ENCODE data around the gene SMOC1.

The SMOC1 gene

GRCh38 chr14:70034257-70034656 is 155.0 kb downstream of the SMOC1 start:
- DNase-seq (ENCODE audit: low spot score), result no peak

DNA sequence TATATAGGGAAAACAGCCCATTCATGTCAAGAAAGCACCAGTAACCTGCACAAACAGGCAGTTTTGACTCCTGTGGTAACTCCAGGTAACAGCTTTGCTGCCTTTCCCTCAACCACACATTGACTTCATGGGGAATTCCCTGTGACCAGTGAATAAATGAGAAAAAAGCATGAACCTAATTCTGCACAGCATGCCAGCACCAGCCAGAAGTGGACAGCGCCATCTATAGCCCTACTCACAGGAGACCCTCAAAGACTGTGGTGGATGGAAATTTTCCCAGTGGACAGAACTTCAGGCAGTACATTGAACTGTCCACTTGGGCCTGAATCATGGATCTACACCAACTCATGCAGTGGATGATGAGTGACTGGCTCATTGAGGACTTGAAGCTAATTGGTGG is 157.4 kb downstream of the SMOC1 start:
- DNase-seq (ENCODE audit: low spot score), result no peak

DNA sequence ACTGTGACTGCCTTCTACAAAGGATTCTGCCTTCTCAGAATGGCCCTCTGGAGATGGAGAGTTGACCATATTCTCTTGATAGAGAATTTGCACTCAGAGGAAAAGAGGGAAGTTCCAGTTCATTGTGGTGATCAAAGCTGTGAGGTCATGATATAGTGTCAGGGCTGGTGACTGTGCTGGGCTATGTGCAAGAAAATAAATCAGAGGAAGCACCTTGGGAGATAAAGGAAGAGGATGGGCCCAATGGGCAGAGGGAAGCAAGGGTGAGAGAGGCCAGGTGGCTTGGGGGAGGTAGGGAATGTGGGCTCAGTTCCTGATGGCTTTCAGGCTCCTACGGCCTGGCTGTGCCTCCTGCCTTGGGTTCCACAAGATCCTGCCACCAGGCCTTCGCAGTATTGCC is 163.8 kb downstream of the SMOC1 start:
- no peak for DNase-seq (ENCODE audit: low spot score)

DNA sequence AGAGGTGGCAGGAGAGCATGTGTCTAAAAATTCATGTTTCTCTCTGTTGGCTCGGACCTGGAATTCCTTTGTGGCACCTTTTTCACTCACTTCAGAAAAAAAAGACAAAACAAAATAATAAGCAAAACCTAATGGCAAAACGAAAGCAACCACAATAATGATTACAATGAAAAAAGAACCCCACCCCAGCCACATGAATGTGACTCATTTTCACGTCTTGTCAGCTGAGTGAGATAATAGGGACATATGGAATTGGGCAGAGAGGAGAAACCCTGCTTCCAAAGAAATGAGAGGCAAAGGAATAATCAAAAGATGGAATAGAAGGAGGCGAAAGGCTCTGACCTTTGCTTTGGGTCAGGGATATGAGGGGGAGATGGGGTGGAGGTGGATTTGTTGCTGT is 166.1 kb downstream of the SMOC1 start:
- no peak for DNase-seq (ENCODE audit: low spot score)

DNA sequence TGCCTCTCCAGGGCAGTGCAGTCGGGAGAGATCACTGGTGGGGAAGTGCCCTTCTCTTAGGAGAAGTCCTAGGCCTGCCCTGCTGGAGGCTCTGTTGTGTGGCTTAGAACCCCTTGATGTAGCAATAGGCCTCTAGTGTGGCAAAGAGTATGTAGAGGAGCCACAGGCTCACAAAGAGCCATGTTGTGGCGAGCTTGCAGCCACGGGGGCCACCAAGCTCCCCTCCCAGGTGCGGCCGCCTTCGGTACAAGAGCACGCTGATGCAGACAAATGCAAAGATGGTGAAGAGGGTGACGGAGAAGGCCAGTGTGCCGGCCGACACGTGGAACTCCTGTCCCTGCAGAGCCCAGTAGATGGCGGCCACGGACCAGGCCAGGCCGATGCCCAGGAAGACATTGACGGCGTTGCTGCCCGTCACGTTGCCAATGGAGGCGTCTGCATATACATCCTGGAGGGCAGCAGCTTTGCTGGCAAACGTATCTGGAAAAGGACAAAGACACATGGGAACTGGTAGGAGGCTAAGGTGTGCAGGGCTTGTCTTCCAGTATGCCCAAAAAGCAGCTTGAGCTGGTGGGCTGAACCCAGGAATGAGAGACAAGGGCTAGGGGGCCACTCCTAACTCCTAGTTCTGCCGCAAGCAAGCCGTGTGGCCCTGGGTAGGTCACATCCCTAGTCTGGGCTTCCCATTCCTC is 166.8 kb downstream of the SMOC1 start:
- peak; percentile 81 for DNase-seq (ENCODE audit: low spot score)

GRCh38 chr14:70047598-70048312 is 168.5 kb downstream of the SMOC1 start:
- DNase-seq (ENCODE audit: low spot score), result no peak

GRCh38 chr14:70048313-70048654 is 169.1 kb downstream of the SMOC1 start:
- no peak for DNase-seq (ENCODE audit: low spot score)

DNA sequence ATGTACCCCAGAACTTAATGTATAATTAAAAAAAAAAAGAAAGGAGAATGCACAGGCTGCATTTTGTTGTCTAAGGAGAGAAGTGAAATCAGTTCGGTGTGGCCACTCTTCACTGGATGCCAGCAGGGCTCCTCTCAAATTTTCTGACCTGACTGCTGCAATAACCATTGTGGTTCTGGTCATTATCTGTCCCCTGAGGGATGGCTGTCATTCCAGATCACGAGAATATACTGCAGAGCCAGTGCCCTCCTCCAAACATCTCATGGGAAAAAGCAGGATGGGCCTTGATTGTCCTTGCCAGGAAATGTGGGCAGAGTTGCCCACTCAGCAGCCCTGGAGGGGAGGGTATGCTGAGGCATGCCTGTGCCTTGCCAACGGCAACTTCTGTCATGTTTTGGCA is 170.4 kb downstream of the SMOC1 start:
- DNase-seq (ENCODE audit: low spot score), result peak; percentile 43

DNA sequence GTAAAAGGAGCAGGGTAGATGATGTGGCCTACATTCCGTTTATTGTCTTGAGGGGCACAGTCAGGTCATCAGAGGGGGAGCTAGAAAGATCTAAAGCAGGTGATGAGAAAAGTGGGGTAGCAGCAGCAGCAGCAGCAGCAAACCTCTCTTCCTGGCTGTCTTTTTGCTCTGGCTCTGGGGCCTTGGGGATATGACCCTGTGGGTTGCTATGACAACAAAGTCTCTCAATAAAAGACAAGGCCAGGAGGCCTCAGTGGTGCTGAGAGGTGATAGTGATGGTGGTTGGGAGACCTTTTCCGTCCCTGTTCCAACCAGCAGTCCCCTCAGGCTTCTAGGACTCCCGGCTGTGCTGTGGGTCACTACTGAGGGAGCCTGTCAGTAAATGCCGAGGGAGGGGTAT is 170.9 kb downstream of the SMOC1 start:
- no peak for DNase-seq (ENCODE audit: low spot score)

DNA sequence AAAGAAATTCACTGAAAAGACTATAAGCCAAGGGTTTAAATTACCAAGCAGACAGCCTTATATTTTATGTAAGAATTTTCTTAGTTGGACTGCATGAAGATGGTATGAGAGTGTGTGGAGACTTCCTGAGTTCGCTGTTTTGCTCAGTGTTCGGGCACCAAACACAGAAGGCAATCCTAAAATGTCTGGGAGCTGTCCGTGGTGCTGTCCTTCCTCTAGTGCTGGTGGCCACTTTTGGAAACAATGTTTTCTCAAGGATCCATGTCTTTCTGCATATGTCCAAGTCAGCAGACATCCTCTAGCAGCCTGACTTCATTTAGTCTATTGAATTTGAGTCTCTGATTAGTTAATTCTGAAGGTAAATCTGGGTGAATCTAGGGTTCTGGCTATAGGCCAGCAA is 173.8 kb downstream of the SMOC1 start:
- no peak for DNase-seq (ENCODE audit: low spot score)

- no peak for DNase-seq (ENCODE audit: low spot score)
Observed at GRCh38 chr14:70057519-70058136, 178.4 kb downstream of the SMOC1 start.

DNA sequence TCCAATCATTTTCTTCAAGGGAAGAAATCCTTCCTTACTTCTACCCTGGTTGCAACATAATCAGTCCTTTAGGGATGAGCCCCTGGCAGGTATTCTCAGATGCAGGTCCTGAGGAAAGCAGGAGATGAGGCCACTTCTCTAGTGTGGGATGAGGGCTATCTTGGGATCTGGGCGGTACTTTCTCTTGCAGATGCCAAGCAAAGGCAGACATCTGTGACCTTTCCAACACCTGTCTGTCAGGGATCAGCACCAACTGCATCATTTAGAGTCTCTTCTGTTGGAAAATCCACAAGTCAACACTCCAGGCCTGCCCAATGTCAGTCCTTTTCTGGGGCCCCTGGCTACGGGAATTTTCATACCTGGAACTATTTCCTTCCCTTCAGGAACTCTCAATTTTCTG is 180.3 kb downstream of the SMOC1 start:
- no peak for DNase-seq (ENCODE audit: low spot score)

- DNase-seq (ENCODE audit: low spot score), result no peak
Observed at GRCh38 chr14:70061108-70061507, 181.9 kb downstream of the SMOC1 start.

DNA sequence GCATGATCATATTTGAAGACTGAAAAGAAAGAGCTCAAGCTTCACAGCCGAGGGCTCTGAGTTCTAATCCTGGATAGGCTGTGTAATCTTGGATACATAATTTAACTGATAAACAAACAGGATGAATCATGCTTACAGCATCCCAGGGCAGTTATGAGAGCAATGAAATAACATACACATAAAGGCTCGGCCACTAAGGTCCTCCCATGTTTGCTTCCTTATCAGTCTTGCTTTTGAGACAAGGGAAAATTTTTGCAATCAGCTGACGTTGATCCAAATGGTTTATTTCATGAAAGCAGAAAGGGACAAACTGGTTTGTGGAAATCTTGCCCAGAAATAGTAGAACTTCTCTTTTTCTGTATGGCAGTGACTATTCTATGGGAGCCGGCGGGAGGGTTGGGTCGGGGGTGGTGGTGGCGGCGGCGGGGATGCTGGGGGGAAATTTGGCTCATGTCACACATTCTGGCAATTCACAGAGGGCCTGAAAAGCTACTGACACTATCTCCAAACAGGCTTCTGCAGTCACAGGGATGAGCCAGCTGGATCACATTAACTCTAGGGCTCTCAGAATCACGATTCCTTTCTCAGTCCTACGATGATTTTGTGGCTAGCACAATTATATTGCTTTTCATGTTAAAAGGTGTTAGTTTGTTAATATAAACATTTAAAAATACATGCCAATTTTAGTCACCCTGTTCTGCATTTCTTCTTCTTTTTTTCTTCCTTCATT is 185.1 kb downstream of the SMOC1 start:
- peak; percentile 12 for DNase-seq (ENCODE audit: low spot score)

DNA sequence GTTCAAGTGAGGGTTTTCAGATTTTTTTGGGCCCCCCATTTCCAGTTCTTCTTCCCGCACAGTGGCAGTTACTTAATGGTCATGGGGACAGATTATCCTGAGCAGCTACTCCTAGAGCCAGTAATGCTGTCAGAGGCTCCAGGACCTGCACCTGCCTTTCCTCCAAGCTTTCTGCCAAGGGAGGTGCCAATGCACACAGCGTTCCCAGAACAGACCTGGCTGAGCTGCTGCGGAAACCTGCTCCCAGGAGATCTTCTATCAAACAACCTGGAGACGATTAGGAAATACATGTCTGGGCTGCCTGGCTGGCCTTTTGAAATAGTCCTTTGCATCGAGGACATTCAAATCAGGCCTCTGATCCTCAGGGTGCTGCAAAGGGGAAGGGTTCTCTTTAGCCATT is 188.6 kb downstream of the SMOC1 start:
- DNase-seq (ENCODE audit: low spot score), result no peak

GRCh38 chr14:70069186-70069585 is 190.0 kb downstream of the SMOC1 start:
- DNase-seq (ENCODE audit: low spot score), result no peak

DNA sequence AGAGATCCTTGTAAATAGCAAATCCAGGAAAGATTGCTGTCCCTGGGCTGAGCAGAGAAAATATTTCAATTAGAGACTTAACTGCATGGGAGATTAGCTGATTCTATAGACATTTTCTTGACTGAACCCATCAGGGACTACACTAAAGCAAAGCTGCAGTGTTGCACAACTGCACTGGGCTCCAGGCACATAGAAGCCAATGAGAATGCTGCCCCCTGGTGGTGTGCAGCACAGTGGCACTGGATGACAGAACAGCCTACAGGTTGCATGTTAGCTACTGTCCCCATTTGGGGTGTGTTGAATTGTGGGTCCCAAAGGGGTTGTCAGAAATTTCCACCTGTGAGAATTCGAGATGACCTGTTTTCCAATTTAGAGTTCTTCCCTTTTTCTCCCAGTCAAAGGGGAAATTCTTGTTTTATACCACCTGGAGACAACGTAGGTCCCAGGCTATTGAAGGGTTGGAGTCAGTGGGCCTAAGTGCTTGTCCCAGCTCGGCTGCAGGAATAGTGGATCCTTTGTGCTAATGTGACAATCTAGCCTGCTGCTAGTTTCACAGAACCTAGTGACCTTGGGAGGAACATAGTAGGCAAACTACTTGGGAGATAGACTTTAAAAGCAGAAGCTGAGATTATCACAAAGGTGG is 194.8 kb downstream of the SMOC1 start:
- DNase-seq (ENCODE audit: low spot score), result peak; percentile 85

DNA sequence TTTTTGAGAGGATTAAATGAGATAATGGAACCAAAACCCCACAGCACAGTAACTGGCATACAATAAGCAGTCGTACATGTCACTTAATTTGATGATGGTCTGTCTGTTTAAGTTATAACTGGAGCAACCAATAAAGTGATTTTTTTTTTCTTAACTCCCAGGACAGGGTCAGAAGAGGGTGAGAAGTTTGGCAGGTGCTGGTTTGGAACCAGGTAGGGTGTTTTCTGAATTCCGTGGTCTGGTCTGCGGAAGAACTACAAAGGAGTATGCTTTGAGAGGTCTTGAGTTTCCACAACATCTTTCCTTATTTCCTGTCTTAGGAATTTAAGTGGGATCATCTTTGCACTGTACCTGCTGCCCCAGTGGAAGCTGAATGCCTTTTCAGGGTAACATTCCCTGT is 197.8 kb downstream of the SMOC1 start:
- no peak for DNase-seq (ENCODE audit: low spot score)

DNA sequence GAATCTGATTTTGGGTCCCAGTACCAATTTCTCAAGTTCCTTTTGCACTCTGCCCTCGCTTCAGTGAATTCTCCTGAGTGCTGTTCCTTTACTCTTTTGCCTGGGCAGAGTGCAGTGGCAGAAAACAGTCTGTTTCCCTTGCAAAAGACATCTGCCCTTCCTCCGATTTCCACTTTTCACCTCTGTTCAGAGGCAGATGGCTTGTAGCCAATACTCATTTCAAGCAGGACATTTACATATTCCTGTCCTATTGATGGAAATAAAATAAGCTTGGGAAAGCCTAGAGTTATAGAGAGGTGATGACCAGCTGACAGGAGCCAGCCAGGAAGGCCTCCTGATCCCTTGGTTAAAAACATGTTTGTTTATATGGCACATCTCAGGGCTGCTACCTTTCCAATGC is 198.5 kb downstream of the SMOC1 start:
- DNase-seq (ENCODE audit: low spot score), result no peak

GRCh38 chr14:70078329-70078728 is 199.1 kb downstream of the SMOC1 start:
- no peak for DNase-seq (ENCODE audit: low spot score)

GRCh38 chr14:70080076-70080475 is 200.9 kb downstream of the SMOC1 start:
- peak; percentile 42 for DNase-seq (ENCODE audit: low spot score)
